ENCODE data around the gene C20orf96. TPM values are rescaled to one million over a fixed set of nuclear protein-coding genes. Genes with fewer than 3 reads are reported as not detected.

Gene C20orf96
- total RNA-seq (2012; rRNA removed), result 1.1 and 2.0 TPM in 2 replicates
- 9.4 and 9.8 TPM in 2 replicates for polyA plus RNA-seq (2012; rRNA removed)
- 4.7 and 4.8 TPM in 2 replicates for polyA plus RNA-seq (2012; cell fraction: cytosol; rRNA removed)
- polyA plus RNA-seq (2012; cell fraction: nucleus; rRNA removed; ENCODE audit: low replicate concordance), result 15.6 and 30.1 TPM in 2 replicates
- percentile 49 among the genes with signal in this experiment for Bru-seq, nascent RNA
- percentile 62 among the genes with signal in this experiment for BruChase-seq, experiment 1, labeled RNA remaining after a 6-hour chase
- percentile 54 among the genes with signal in this experiment for BruChase-seq, experiment 2, labeled RNA remaining after a 2-hour chase
- long read RNA-seq, partial matches to known transcripts, result 2 of 4 reads
- long read RNA-seq, other reads (novel, unspliced or antisense), result 2 of 4 reads

- H3K9me3 ChIP-seq (ENCODE audit: control insufficient read depth, insufficient read depth, low read length), result no peaks in the 10 kb centered on the region
- H4K8ac ChIP-seq (ENCODE audit: low read depth in 2 of 2, low read length in 2 of 2), result peak within 1 kb of the TSS; percentile 85 to 96
- H3K4me1 ChIP-seq (ENCODE audit: control insufficient read depth, insufficient read depth, low read length), result peaks cover 7% of the 10 kb centered on the region
- H3K9me1 ChIP-seq (ENCODE audit: insufficient read depth, low read length), result peaks cover 9% of the 10 kb centered on the region
- peak within 1 kb of the TSS; percentile 88 for H2BK15ac ChIP-seq (ENCODE audit: low read depth, low read length)
- peak within 1 kb of the TSS; percentile 87 for H3K4me3 ChIP-seq (ENCODE audit: insufficient read depth, low read depth, low read length)
- BruUV-seq (replicated peaks), result no TSS peak
- no peaks in the 10 kb centered on the region for H3K27me3 ChIP-seq (ENCODE audit: control insufficient read depth, insufficient read depth, low read length)
- DNase-seq (peak; percentile 92), ATAC-seq (ENCODE audit: low read depth) (peak; percentile 90)
- in situ Hi-C loops (cut with MboI; ENCODE audit: low sequenced_read_pairs) (no loop called here), dilution Hi-C loops (cut with HindIII; ENCODE audit: low sequenced_read_pairs, unreplicated experiment) (no loop called here), intact Hi-C loops (cut with micrococcal nuclease) (no loop called here)
- ChIA-PET POLR2A (ENCODE audit: unreplicated experiment) (no interaction called here), CTCF (no interaction called here)
- peak within 1 kb of the TSS; percentile 87 for H2BK5ac ChIP-seq (ENCODE audit: low read depth, low read length, poor library complexity, severe bottlenecking)
- H2BK120ac ChIP-seq (ENCODE audit: low read depth, low read length), result peak within 1 kb of the TSS; percentile 98
- peak within 1 kb of the TSS; percentile 97 for H4K91ac ChIP-seq (ENCODE audit: insufficient read depth, low read depth, low read length)
- peak within 1 kb of the TSS; percentile 28 for H2AK5ac ChIP-seq (ENCODE audit: low read depth, low read length)
- peak within 1 kb of the TSS; percentile 87 for H2BK20ac ChIP-seq (ENCODE audit: low read depth, low read length)
- H3K23ac ChIP-seq (ENCODE audit: low read depth, low read length), result peak within 1 kb of the TSS; percentile 88
- peak within 1 kb of the TSS; percentile 96 for H4K5ac ChIP-seq (ENCODE audit: low read depth, low read length)
- H3K14ac ChIP-seq (replicated peaks; ENCODE audit: low read depth, low read length), result peak within 1 kb of the TSS; percentile 97
- H3K27ac ChIP-seq (ENCODE audit: insufficient read depth, low read length), result peak within 1 kb of the TSS; percentile 92
- H3K56ac ChIP-seq (ENCODE audit: extremely low read depth, insufficient read depth, low read length), result peak within 1 kb of the TSS; percentile 93
- peak within 1 kb of the TSS; percentile 98 for H3K4ac ChIP-seq (ENCODE audit: low read depth, low read length)
- WGBS, 2 experiments (ENCODE audit: extremely low coverage in 2 of 2, insufficient read length in 1 of 2), result 2% methylated on average over 11 of the region's 43 CpGs; no CpG with 5 or more reads in 1 of the 2 experiments
- H3K4me2 ChIP-seq (ENCODE audit: low read depth, low read length), result peak within 1 kb of the TSS; percentile 89
- peaks cover 11 to 23% of the 10 kb centered on the region in 2 experiments; a peak in 3 of 4 replicates for H3K79me1 ChIP-seq (ENCODE audit: low read depth in 1 of 2, low read length in 2 of 2)
- no peaks in the 10 kb centered on the region for H4K20me1 ChIP-seq (ENCODE audit: insufficient read depth, low read length)
- H3K36me3 ChIP-seq (ENCODE audit: control insufficient read depth, insufficient read depth, low read length), result no peaks in the 10 kb centered on the region
- H3K9ac ChIP-seq (ENCODE audit: low read depth, low read length), result peak within 1 kb of the TSS; percentile 88
- peak within 1 kb of the TSS; percentile 97 for H3K18ac ChIP-seq (ENCODE audit: low read depth, low read length)
- H2AK9ac ChIP-seq (replicated peaks; ENCODE audit: low read depth, low read length, poor library complexity), result peak within 1 kb of the TSS; percentile 88
- peak within 1 kb of the TSS; percentile 96 for H2AFZ ChIP-seq (replicated peaks; ENCODE audit: low read length, poor library complexity)
- no peak for TF ChIP-seq SMC3 (IDR thresholded peaks at IDR 0.05; ENCODE audit: low read depth, low read length)
- TF ChIP-seq RAD21 (IDR thresholded peaks at IDR 0.05; ENCODE audit: low read length), result peak; percentile 12; the same call in 1 of the 2 replicates
- no peak for TF ChIP-seq MAFK (IDR thresholded peaks at IDR 0.05; ENCODE audit: low read depth, low read length)
- TF ChIP-seq NFE2L2 (IDR thresholded peaks at IDR 0.05; ENCODE audit: low read depth, low read length), result no peak
- no peak for TF ChIP-seq POLR2A (IDR thresholded peaks at IDR 0.05; ENCODE audit: low read depth, low read length)
- no peak for TF ChIP-seq USF2 (IDR thresholded peaks at IDR 0.05; ENCODE audit: low read depth, low read length)
- no peak for TF ChIP-seq CEBPB (IDR thresholded peaks at IDR 0.05; ENCODE audit: low read depth, low read length)
- TF ChIP-seq CTCF (conservative IDR thresholded peaks at IDR 0.05; ENCODE audit: low read depth, low read length), result peak; percentile 51
- no peak for TF ChIP-seq CHD1 (IDR thresholded peaks at IDR 0.05; ENCODE audit: low read depth, low read length)
- TF ChIP-seq RFX5 (IDR thresholded peaks at IDR 0.05; ENCODE audit: low read depth, low read length), result 0 out of 2 replicates have a peak, but pooled peaks have one; percentile 8
- TF ChIP-seq ELK1 (IDR thresholded peaks at IDR 0.05; ENCODE audit: borderline replicate concordance, low read depth, low read length), result no peak
- TF ChIP-seq RCOR1 (IDR thresholded peaks at IDR 0.05; ENCODE audit: insufficient replicate concordance, low read length), result no peak
- TF ChIP-seq MXI1 (IDR thresholded peaks at IDR 0.05; ENCODE audit: borderline replicate concordance, low read depth, low read length), result peak; percentile 68; the same call in 1 of the 2 replicates
Observed at GRCh38 chr20:290084-290831, at the start of gene C20orf96. TSS of gene C20orf96 (minus strand) at chr20:290750. CDS start at chr20:290610, 140 bp downstream.
